Gastrocnemius medialis (tissue), 4 donors: ENCODE data around the gene WFDC1.

ENCODE experiments used
- POLR2A ChIP-seq, 2 donors: fragments of 450-650 bp; IDR thresholded peaks; one replicate each; pipeline ENCODE4 v1.6.1; 2017; ENCODE audit warnings: antibody characterized with exemption in 2 of 2, mild to moderate bottlenecking in 2 of 2, moderate library complexity in 2 of 2
- TF ChIP-seq, protein P1 (sequence below), 5 experiments: fragments of 450-650 bp in 3 of 5; fragments of 200-600 bp in 2 of 5; sonication (generic) in 2 of 5; IDR thresholded peaks in 4 of 5; conservative IDR thresholded peaks in 1 of 5; 1 replicate in 4 of 5; 2 replicates in 1 of 5; pipeline ENCODE4 v1.5.1; 2016 to 2019; ENCODE audit warnings: antibody characterized with exemption in 5 of 5, mild to moderate bottlenecking in 3 of 5, moderate library complexity in 3 of 5

DNA sequence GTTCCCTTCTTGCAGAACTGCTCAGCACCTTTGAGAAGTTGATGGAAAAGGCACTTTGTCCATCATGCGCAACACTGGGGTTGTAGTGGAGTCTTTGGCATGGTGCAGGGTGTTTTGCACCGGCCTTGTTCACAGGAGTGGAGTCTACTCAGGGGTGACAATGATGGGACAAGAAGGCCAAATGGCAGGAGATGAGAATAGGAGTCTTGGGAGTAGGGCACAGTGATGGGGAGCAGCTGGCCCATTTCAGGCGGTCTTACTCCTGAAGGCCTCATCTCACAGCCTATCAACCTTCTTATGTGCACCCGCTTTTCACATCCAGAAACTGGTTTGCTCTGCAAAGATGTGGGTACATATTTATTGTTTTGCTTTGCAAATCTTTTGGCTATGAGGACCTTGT is 41.5 kb upstream of the WFDC1 start:
- TF ChIP-seq, protein P1, sequence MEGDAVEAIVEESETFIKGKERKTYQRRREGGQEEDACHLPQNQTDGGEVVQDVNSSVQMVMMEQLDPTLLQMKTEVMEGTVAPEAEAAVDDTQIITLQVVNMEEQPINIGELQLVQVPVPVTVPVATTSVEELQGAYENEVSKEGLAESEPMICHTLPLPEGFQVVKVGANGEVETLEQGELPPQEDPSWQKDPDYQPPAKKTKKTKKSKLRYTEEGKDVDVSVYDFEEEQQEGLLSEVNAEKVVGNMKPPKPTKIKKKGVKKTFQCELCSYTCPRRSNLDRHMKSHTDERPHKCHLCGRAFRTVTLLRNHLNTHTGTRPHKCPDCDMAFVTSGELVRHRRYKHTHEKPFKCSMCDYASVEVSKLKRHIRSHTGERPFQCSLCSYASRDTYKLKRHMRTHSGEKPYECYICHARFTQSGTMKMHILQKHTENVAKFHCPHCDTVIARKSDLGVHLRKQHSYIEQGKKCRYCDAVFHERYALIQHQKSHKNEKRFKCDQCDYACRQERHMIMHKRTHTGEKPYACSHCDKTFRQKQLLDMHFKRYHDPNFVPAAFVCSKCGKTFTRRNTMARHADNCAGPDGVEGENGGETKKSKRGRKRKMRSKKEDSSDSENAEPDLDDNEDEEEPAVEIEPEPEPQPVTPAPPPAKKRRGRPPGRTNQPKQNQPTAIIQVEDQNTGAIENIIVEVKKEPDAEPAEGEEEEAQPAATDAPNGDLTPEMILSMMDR (IDR thresholded peaks at IDR 0.05 in 4 of 5, conservative IDR thresholded peaks at IDR 0.05 in 1 of 5) = no peak
- TF ChIP-seq POLR2A (IDR thresholded peaks at IDR 0.05) = no peak
